HCT116 (cell line): ENCODE results near the gene PLCL2. TPM values are rescaled to one million over a fixed set of nuclear protein-coding genes. Genes with fewer than 3 reads are reported as not detected.

Source experiments
- ATAC-seq: fragments of 200-7000 bp; cut with Tn5 transposase; 2 replicates; pipeline ENCODE4 v1.9.1; 2020; ENCODE audit warnings: mild to moderate bottlenecking, moderate library complexity
- BruUV-seq: library from RNA; stranded (reverse); fragments of 400-500 nt; replicated peaks from 2 replicates; lab custom pipeline; 2021; lab: Mats Ljungman, UMichigan
- CTCF ChIA-PET: fragments of 300-600 bp; sonication (Branson Sonifier 250); formaldehyde crosslinking; loops from one replicate; lab custom pipeline; 2021; ENCODE audit warnings: antibody characterized with exemption; lab: Charles Lee
- POLR2A ChIA-PET: fragments of 300-600, 350-600 bp; sonication (Branson Sonifier 250); formaldehyde crosslinking; loops from one replicate; lab custom pipeline; 2021; ENCODE audit warnings: antibody characterized with exemption; lab: Charles Lee
- RAD21 ChIA-PET, 2 experiments: fragments of 300-600 bp; sonication (Branson Sonifier 250); formaldehyde crosslinking; loops; one replicate each; lab custom pipeline; 2023; ENCODE audit warnings: low total read pairs in 2 of 2; ENCODE audit not compliant: uncharacterized antibody in 2 of 2, unreplicated experiment in 2 of 2, low non-redundant PET in 1 of 2; lab: Charles Lee
- DNase-seq: peaks from one replicate; pipeline ENCODE4 v3.0.0-alpha.2; 2010; ENCODE audit warnings: low read depth, low spot score
- H2AFZ ChIP-seq: fragments of 200-600 bp; shearing (Covaris generic), sonication (generic); 2 replicates; pipeline ENCODE4 v1.6.1; 2017; ENCODE audit warnings: low read depth, mixed run types, mixed read lengths, antibody characterized with exemption, low read length; ENCODE audit not compliant: poor library complexity, severe bottlenecking
- H3K27ac ChIP-seq: 2 replicates; pipeline ENCODE4 v1.5.1; 2012; ENCODE audit warnings: low read depth, low read length
- H3K27me3 ChIP-seq: fragments of 200-600 bp; sonication (generic); 2 replicates; pipeline ENCODE4 v1.6.1; 2016; ENCODE audit warnings: mixed run types, low read length, mixed read lengths; ENCODE audit not compliant: insufficient read depth
- H3K36me3 ChIP-seq, 2 experiments: fragments of 200-500 bp in 1 of 2; fragments of 200-600 bp in 1 of 2; sonication (Bioruptor generic) in 1 of 2; sonication (generic) in 1 of 2; 2 replicates each; pipeline versions ENCODE4 v1.5.1 to v1.6.1; 2014 to 2016; ENCODE audit warnings: low read length in 2 of 2, inconsistent platforms in 1 of 2, mixed read lengths in 1 of 2, mixed run types in 1 of 2; ENCODE audit not compliant: insufficient read depth in 2 of 2, control insufficient read depth in 1 of 2
- H3K4me1 ChIP-seq, 2 experiments: fragments of 200-600 bp in 1 of 2; sonication (generic) in 1 of 2; 2 replicates each; pipeline versions ENCODE4 v1.5.1 to v1.6.1; 2012 to 2017; ENCODE audit warnings: low read length in 2 of 2, inconsistent platforms in 1 of 2, mild to moderate bottlenecking in 1 of 2, mixed read lengths in 1 of 2, mixed run types in 1 of 2, moderate library complexity in 1 of 2; ENCODE audit not compliant: insufficient read depth in 2 of 2, control insufficient read depth in 1 of 2
- H3K4me2 ChIP-seq: fragments of 200-600 bp; sonication (generic); 2 replicates; pipeline ENCODE4 v1.6.1; 2017; ENCODE audit warnings: mixed run types, low read length, mixed read lengths
- H3K4me3 ChIP-seq, 2 experiments: fragments of 200-600 bp in 1 of 2; sonication (generic) in 1 of 2; replicated peaks in 1 of 2; 2 replicates each; pipeline ENCODE4 v1.5.1; 2011 to 2016; ENCODE audit warnings: low read length in 2 of 2, control low read depth in 1 of 2, low read depth in 1 of 2, mild to moderate bottlenecking in 1 of 2, mixed read lengths in 1 of 2, mixed run types in 1 of 2
- H3K79me2 ChIP-seq: fragments of 200-600 bp; sonication (generic); 2 replicates; pipeline ENCODE4 v1.6.1; 2017; ENCODE audit warnings: mild to moderate bottlenecking, mixed run types, low read length, moderate library complexity, mixed read lengths; ENCODE audit not compliant: insufficient read depth
- H3K9ac ChIP-seq: fragments of 200-600 bp; sonication (generic); 2 replicates; pipeline ENCODE4 v1.6.1; 2016; ENCODE audit warnings: low read length, mixed read lengths
- H3K9me2 ChIP-seq: fragments of 200-600 bp; sonication (generic), shearing (Covaris generic); 2 replicates; pipeline ENCODE4 v1.6.1; 2017; ENCODE audit warnings: mixed run types, mild to moderate bottlenecking, moderate library complexity; ENCODE audit not compliant: insufficient read depth
- H3K9me3 ChIP-seq, 2 experiments: fragments of 200-500 bp in 1 of 2; fragments of 200-600 bp in 1 of 2; sonication (Bioruptor generic) in 1 of 2; sonication (generic) in 1 of 2; 2 replicates each; pipeline ENCODE4 v1.6.1; 2014 to 2017; ENCODE audit warnings: low read length in 2 of 2, mixed read lengths in 2 of 2, inconsistent platforms in 1 of 2, low read depth in 1 of 2, mild to moderate bottlenecking in 1 of 2, mixed run types in 1 of 2, moderate library complexity in 1 of 2; ENCODE audit not compliant: control insufficient read depth in 1 of 2, insufficient read depth in 1 of 2
- H4K20me1 ChIP-seq: fragments of 200-600 bp; sonication (generic), shearing (Covaris generic); 2 replicates; pipeline ENCODE4 v1.6.1; 2017; ENCODE audit warnings: mixed run types, mild to moderate bottlenecking, moderate library complexity; ENCODE audit not compliant: insufficient read depth
- CBX3 ChIP-seq: IDR thresholded peaks from 2 replicates; pipeline ENCODE4 v1.6.1; 2012; ENCODE audit warnings: low read depth
- EZH2 ChIP-seq: fragments of 200-600 bp; sonication (generic); IDR thresholded peaks from 2 replicates; pipeline ENCODE4 v1.6.1; 2017; ENCODE audit warnings: antibody characterized with exemption, mixed run types
- FOSL1 ChIP-seq: IDR thresholded peaks from 2 replicates; pipeline ENCODE4 v1.6.1; 2012; ENCODE audit warnings: low read depth
- POLR2A ChIP-seq: IDR thresholded peaks from 2 replicates; pipeline ENCODE4 v1.7.0; 2011; ENCODE audit warnings: borderline replicate concordance; ENCODE audit not compliant: insufficient read depth, insufficient read length; ENCODE audit errors: extremely low read depth
- RAD21 ChIP-seq: IDR thresholded peaks from 2 replicates; pipeline ENCODE4 v1.6.1; 2012; ENCODE audit warnings: low read depth, mild to moderate bottlenecking
- SP1 ChIP-seq: IDR thresholded peaks from 2 replicates; pipeline ENCODE4 v1.6.1; 2012; ENCODE audit warnings: low read depth
- ZNF274 ChIP-seq: fragments of 200-500 bp; sonication (Bioruptor generic); IDR thresholded peaks from 2 replicates; pipeline ENCODE4 v1.6.1; 2014; ENCODE audit warnings: mild to moderate bottlenecking, low read depth, low read length, inconsistent platforms
- intact Hi-C: fragments of 100-400 bp; cut with micrococcal nuclease; formaldehyde crosslinking; loops from 2 replicates; pipeline ENCODE4 v1.10.0; 2022
- total RNA-seq: library from RNA; stranded (reverse); gene quantifications from one replicate; pipeline ENCODE4 v1.2.1, GENCODE V29; 2021; ENCODE audit not compliant: unreplicated experiment
- TF ChIP-seq, protein P1 (sequence below): IDR thresholded peaks from 2 replicates; pipeline ENCODE4 v1.6.1; 2011; ENCODE audit warnings: mild to moderate bottlenecking, low read length, moderate library complexity; ENCODE audit not compliant: insufficient replicate concordance; ENCODE audit errors: extremely low read depth
- TF ChIP-seq, protein P2 (sequence below): IDR thresholded peaks from 2 replicates; pipeline ENCODE4 v1.6.1; 2012
- TF ChIP-seq, protein P3 (sequence below): IDR thresholded peaks from 2 replicates; pipeline ENCODE4 v1.6.1; 2012; ENCODE audit warnings: low read depth
- TF ChIP-seq, protein P4 (sequence below), 3 experiments: fragments of 200-600 bp in 1 of 3; sonication (generic) in 1 of 3; IDR thresholded peaks in 2 of 3; conservative IDR thresholded peaks in 1 of 3; 2 replicates each; pipeline ENCODE4 v1.5.1; 2012 to 2017; ENCODE audit warnings: low read depth in 2 of 3, low read length in 2 of 3, antibody characterized with exemption in 1 of 3, borderline replicate concordance in 1 of 3, control low read depth in 1 of 3, mild to moderate bottlenecking in 1 of 3, mixed read lengths in 1 of 3, mixed run types in 1 of 3, moderate library complexity in 1 of 3; ENCODE audit not compliant: insufficient read depth in 1 of 3

PLCL2 gene
- total RNA-seq, 1 experiment from 2014 or later = 2.2 TPM

DNA sequence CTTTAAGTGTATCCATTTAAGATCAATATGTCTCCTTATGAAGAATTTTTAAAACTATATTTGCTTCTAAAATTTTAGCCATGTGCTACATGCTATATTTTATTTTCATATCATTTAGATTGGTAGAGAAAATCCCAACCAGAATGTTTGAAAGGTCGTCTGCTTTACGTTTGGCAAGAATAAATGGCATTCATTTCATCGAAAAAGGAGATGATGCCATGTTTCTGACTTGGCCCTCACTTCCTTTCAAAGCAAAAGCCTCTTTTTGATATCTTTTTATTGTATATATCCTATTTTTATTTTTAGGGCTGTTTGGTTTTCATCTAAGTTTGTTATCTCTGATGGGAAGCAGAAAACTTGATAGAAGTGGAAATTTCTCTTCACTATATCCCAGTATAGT lies 176.2 kb downstream of the PLCL2 start:
- TF ChIP-seq, protein P1, sequence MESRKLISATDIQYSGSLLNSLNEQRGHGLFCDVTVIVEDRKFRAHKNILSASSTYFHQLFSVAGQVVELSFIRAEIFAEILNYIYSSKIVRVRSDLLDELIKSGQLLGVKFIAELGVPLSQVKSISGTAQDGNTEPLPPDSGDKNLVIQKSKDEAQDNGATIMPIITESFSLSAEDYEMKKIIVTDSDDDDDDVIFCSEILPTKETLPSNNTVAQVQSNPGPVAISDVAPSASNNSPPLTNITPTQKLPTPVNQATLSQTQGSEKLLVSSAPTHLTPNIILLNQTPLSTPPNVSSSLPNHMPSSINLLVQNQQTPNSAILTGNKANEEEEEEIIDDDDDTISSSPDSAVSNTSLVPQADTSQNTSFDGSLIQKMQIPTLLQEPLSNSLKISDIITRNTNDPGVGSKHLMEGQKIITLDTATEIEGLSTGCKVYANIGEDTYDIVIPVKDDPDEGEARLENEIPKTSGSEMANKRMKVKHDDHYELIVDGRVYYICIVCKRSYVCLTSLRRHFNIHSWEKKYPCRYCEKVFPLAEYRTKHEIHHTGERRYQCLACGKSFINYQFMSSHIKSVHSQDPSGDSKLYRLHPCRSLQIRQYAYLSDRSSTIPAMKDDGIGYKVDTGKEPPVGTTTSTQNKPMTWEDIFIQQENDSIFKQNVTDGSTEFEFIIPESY = no peak
- TF ChIP-seq CBX3 = no peak
- no peak for TF ChIP-seq RAD21
- TF ChIP-seq, protein P2, sequence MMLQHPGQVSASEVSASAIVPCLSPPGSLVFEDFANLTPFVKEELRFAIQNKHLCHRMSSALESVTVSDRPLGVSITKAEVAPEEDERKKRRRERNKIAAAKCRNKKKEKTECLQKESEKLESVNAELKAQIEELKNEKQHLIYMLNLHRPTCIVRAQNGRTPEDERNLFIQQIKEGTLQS = no peak
- TF ChIP-seq, protein P3, sequence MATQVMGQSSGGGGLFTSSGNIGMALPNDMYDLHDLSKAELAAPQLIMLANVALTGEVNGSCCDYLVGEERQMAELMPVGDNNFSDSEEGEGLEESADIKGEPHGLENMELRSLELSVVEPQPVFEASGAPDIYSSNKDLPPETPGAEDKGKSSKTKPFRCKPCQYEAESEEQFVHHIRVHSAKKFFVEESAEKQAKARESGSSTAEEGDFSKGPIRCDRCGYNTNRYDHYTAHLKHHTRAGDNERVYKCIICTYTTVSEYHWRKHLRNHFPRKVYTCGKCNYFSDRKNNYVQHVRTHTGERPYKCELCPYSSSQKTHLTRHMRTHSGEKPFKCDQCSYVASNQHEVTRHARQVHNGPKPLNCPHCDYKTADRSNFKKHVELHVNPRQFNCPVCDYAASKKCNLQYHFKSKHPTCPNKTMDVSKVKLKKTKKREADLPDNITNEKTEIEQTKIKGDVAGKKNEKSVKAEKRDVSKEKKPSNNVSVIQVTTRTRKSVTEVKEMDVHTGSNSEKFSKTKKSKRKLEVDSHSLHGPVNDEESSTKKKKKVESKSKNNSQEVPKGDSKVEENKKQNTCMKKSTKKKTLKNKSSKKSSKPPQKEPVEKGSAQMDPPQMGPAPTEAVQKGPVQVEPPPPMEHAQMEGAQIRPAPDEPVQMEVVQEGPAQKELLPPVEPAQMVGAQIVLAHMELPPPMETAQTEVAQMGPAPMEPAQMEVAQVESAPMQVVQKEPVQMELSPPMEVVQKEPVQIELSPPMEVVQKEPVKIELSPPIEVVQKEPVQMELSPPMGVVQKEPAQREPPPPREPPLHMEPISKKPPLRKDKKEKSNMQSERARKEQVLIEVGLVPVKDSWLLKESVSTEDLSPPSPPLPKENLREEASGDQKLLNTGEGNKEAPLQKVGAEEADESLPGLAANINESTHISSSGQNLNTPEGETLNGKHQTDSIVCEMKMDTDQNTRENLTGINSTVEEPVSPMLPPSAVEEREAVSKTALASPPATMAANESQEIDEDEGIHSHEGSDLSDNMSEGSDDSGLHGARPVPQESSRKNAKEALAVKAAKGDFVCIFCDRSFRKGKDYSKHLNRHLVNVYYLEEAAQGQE = no peak
- no peak for TF ChIP-seq SP1
- no peak for TF ChIP-seq FOSL1
- TF ChIP-seq ZNF274 = no peak
- no peak for TF ChIP-seq POLR2A
- no peak for TF ChIP-seq EZH2
- TF ChIP-seq, protein P4, sequence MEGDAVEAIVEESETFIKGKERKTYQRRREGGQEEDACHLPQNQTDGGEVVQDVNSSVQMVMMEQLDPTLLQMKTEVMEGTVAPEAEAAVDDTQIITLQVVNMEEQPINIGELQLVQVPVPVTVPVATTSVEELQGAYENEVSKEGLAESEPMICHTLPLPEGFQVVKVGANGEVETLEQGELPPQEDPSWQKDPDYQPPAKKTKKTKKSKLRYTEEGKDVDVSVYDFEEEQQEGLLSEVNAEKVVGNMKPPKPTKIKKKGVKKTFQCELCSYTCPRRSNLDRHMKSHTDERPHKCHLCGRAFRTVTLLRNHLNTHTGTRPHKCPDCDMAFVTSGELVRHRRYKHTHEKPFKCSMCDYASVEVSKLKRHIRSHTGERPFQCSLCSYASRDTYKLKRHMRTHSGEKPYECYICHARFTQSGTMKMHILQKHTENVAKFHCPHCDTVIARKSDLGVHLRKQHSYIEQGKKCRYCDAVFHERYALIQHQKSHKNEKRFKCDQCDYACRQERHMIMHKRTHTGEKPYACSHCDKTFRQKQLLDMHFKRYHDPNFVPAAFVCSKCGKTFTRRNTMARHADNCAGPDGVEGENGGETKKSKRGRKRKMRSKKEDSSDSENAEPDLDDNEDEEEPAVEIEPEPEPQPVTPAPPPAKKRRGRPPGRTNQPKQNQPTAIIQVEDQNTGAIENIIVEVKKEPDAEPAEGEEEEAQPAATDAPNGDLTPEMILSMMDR (IDR thresholded peaks at IDR 0.05 in 2 of 3, conservative IDR thresholded peaks at IDR 0.05 in 1 of 3; ENCODE audit: borderline replicate concordance in 1 of 3, insufficient read depth in 1 of 3, low read depth in 2 of 3, low read length in 2 of 3) = no peak
- TF ChIP-seq, all 23 proteins: peak for 0
- no peak for ATAC-seq
- Histone ChIP-seq H3K9ac (no peak overlapping the region), H3K4me3 (no peak overlapping the region), H3K9me2 (no peaks in the 10 kb centered on the region), H3K4me1 (peaks cover 0 to 5% of the 10 kb centered on the region in 2 experiments; a peak in 1 of 4 replicates), H3K27me3 (no peaks in the 10 kb centered on the region), H4K20me1 (no peaks in the 10 kb centered on the region), H3K36me3 (no peaks in the 10 kb centered on the region), H3K27ac (no peak overlapping the region), H2AFZ (no peak overlapping the region), H3K9me3 (no peaks in the 10 kb centered on the region), H3K79me2 (no peaks in the 10 kb centered on the region), H3K4me2 (no peak overlapping the region)
- no peak for DNase-seq
- intact Hi-C loops = no loop called here
- ChIA-PET POLR2A (no interaction called here), CTCF (no interaction called here), RAD21 (no interaction called here)
- no TSS peak for BruUV-seq
